SK-N-SH treated with all-trans-retinoic acid at 6 μM for 48 hours (cell line): Measurements from ENCODE around the gene SRGAP1.

Source experiments
- ARNTL ChIP-seq: fragments of 450-650 bp; formaldehyde crosslinking; IDR thresholded peaks from 2 replicates; pipeline ENCODE4 v1.5.0; 2020; ENCODE audit warnings: low read depth, mild to moderate bottlenecking, moderate library complexity, borderline replicate concordance
- BACH2 ChIP-seq: fragments of 250-450 bp; sonication (Bioruptor Pico); IDR thresholded peaks from 2 replicates; pipeline ENCODE4 v1.9.0; 2021; ENCODE audit warnings: mild to moderate bottlenecking, borderline replicate concordance
- CREB5 ChIP-seq: fragments of 250-450 bp; sonication (Bioruptor Pico); IDR thresholded peaks from 2 replicates; pipeline ENCODE4 v1.5.1; 2020; ENCODE audit warnings: low read depth, mild to moderate bottlenecking, moderate library complexity
- CSDC2 ChIP-seq: fragments of 250-450 bp; sonication (Bioruptor Pico); IDR thresholded peaks from 2 replicates; pipeline ENCODE4 v1.5.0; 2020; ENCODE audit warnings: mild to moderate bottlenecking, moderate library complexity
- CSRNP3 ChIP-seq: fragments of 250-450 bp; sonication (Bioruptor Pico); IDR thresholded peaks from 2 replicates; pipeline ENCODE4 v1.5.1; 2021; ENCODE audit warnings: mild to moderate bottlenecking, moderate library complexity
- OSR1 ChIP-seq: fragments of 250-450 bp; sonication (Bioruptor Pico); IDR thresholded peaks from 2 replicates; pipeline ENCODE4 v1.8.0; 2022; ENCODE audit warnings: moderate library complexity, mild to moderate bottlenecking, inconsistent platforms
- POU6F1 ChIP-seq: fragments of 250-450 bp; sonication (Bioruptor Pico); IDR thresholded peaks from 2 replicates; pipeline ENCODE4 v1.8.0; 2021; ENCODE audit warnings: low read depth, mild to moderate bottlenecking, moderate library complexity, borderline replicate concordance
- PPARA ChIP-seq: fragments of 250-450 bp; sonication (Bioruptor Pico); IDR thresholded peaks from 2 replicates; pipeline ENCODE4 v1.5.0; 2020; ENCODE audit warnings: mild to moderate bottlenecking, borderline replicate concordance
- TCF4 ChIP-seq: fragments of 250-450 bp; sonication (Bioruptor Pico); IDR thresholded peaks from 2 replicates; pipeline ENCODE4 v1.8.0; 2021; ENCODE audit warnings: mild to moderate bottlenecking, moderate library complexity, borderline replicate concordance
- ZC3H10 ChIP-seq: fragments of 250-450 bp; sonication (Bioruptor Pico); IDR thresholded peaks from 2 replicates; pipeline ENCODE4 v1.5.1; 2021; ENCODE audit warnings: mild to moderate bottlenecking, moderate library complexity
- ZNF70 ChIP-seq: fragments of 450-650 bp; formaldehyde crosslinking; IDR thresholded peaks from 2 replicates; pipeline ENCODE4 v1.5.0; 2020; ENCODE audit warnings: mild to moderate bottlenecking, moderate library complexity
- ZNF8 ChIP-seq: fragments of 450-650 bp; formaldehyde crosslinking; IDR thresholded peaks from 2 replicates; pipeline ENCODE4 v1.5.0; 2020; ENCODE audit warnings: mild to moderate bottlenecking, moderate library complexity

- TF ChIP-seq ZC3H10 (no peak), ARNTL (CRISPR knock-in tag) (no peak), CREB5 (CRISPR knock-in tag) (no peak), CSDC2 (CRISPR knock-in tag) (no peak), BACH2 (CRISPR knock-in tag) (no peak), POU6F1 (no peak), ZNF70 (no peak), PPARA (CRISPR knock-in tag) (no peak), TCF4 (CRISPR knock-in tag) (no peak), ZNF8 (CRISPR knock-in tag) (no peak), CSRNP3 (CRISPR knock-in tag) (no peak), OSR1 (CRISPR knock-in tag) (no peak)
These were observed 174.0 kb downstream of the SRGAP1 start for GRCh38 chr12:64018524-64018923.
